ENCODE measurements around the gene CES2.
"Not testable (repeated sequence)": the region's sequence is repeated elsewhere in the genome, so short reads cannot be mapped to it uniquely, and the experiment has no call there.

The CES2 gene

DNA sequence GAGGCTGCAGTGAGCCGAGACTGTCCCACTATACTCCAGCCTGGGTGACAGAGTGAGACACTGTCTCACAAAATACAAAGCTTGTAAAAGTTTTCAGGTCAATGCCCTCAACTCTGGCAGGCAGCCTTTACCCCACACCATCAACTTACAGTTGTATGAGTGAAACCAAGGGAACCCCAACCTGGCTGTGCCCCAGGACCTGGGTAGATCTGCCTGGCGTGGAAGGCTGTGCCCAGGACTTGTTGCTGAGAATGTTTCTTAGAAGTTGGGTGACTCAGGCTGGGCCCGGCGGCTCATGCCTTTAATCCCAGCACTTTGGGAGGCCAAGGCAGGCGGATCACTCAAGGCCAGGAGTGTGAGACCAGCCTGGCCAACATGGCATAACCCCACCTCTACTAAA is 33.5 kb downstream of the CES2 start:
- Histone ChIP-seq H3K36me3 (ENCODE audit: control insufficient read depth, insufficient read depth, low read length) (no peaks in the 10 kb centered on the region; the same call in 1 of the 2 replicates), H3K27me3 (replicated peaks; ENCODE audit: control insufficient read depth, insufficient read depth, low read length) (no peaks in the 10 kb centered on the region), H3K4me3 (replicated peaks; ENCODE audit: low read depth, low read length) (no peak overlapping the region)
- DNase-seq (ENCODE audit: extremely low read depth, insufficient read length): no peak
- TF ChIP-seq CTCF (IDR thresholded peaks at IDR 0.05; ENCODE audit: insufficient read depth, low read length, poor library complexity, severe bottlenecking): no peak

DNA sequence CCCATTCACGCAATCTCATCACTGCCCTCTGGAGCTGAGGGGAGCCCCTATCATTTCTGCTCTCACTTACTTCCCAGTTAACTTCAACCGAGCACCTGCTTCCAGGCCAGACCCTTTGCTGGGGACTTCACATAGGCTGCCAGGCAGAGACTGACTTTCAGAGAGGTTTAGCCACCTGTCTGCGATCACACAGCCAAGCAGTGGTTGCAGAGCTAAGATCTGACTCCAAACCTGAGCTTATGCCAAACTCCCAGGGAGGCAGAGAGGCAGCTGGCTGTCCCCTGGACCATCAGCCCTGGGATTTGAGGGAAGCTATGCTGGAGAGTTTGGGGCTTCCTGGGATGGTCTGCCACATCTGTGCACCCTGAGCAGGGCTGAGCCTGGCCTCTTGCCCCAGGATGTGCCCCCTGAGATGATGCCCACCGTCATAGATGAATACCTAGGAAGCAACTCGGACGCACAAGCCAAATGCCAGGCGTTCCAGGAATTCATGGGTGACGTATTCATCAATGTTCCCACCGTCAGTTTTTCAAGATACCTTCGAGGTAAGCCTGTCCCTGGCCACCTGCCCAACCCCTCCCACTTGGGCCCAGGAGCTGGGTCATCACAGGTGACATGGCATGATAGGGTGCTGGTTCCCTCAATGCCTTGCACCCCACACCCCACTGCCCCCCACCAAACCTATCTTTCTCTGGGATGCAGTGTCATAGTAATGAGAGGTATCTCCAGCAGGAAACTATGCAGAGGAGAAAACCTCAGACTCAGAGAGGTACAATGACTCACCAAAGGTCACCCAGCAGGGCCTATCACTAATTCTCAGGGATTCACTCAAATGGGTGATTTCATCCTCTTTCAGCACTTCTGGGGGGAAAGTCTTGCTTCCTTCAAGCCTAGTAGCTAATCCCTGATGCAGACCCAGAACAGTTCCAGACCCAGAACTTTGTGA is 35.7 kb downstream of the CES2 start:
- no peak for TF ChIP-seq CTCF (IDR thresholded peaks at IDR 0.05; ENCODE audit: insufficient read depth, low read length, poor library complexity, severe bottlenecking)
- DNase-seq (ENCODE audit: extremely low read depth, insufficient read length): no peak
- no peaks in the 10 kb centered on the region; the same call in 1 of the 2 replicates for H3K36me3 ChIP-seq (ENCODE audit: control insufficient read depth, insufficient read depth, low read length)
- no peaks in the 10 kb centered on the region for H3K27me3 ChIP-seq (replicated peaks; ENCODE audit: control insufficient read depth, insufficient read depth, low read length)
- no peak overlapping the region for H3K4me3 ChIP-seq (replicated peaks; ENCODE audit: low read depth, low read length)

DNA sequence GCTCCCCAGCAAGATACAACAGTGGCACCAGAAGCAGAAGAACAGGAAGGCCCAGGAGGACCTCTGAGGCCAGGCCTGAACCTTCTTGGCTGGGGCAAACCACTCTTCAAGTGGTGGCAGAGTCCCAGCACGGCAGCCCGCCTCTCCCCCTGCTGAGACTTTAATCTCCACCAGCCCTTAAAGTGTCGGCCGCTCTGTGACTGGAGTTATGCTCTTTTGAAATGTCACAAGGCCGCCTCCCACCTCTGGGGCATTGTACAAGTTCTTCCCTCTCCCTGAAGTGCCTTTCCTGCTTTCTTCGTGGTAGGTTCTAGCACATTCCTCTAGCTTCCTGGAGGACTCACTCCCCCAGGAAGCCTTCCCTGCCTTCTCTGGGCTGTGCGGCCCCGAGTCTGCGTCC is 37.7 kb downstream of the CES2 start:
- Histone ChIP-seq H3K36me3 (ENCODE audit: control insufficient read depth, insufficient read depth, low read length) (no peaks in the 10 kb centered on the region), H3K4me3 (replicated peaks; ENCODE audit: low read depth, low read length) (no peak overlapping the region), H3K27me3 (replicated peaks; ENCODE audit: control insufficient read depth, insufficient read depth, low read length) (no peaks in the 10 kb centered on the region)
- TF ChIP-seq CTCF (IDR thresholded peaks at IDR 0.05; ENCODE audit: insufficient read depth, low read length, poor library complexity, severe bottlenecking): no peak
- no peak for DNase-seq (ENCODE audit: extremely low read depth, insufficient read length)

DNA sequence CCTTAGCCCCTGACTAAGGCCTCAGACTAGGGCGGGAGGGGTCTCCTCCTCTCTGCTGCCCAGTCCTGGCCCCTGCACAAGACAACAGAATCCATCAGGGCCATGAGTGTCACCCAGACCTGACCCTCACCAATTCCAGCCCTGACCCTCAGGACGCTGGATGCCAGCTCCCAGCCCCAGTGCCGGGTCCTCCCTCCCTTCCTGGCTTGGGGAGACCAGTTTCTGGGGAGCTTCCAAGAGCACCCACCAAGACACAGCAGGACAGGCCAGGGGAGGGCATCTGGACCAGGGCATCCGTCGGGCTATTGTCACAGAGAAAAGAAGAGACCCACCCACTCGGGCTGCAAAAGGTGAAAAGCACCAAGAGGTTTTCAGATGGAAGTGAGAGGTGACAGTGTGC is 38.4 kb downstream of the CES2 start:
- TF ChIP-seq CTCF (IDR thresholded peaks at IDR 0.05; ENCODE audit: insufficient read depth, low read length, poor library complexity, severe bottlenecking): no peak
- Histone ChIP-seq H3K27me3 (replicated peaks; ENCODE audit: control insufficient read depth, insufficient read depth, low read length) (no peaks in the 10 kb centered on the region), H3K4me3 (replicated peaks; ENCODE audit: low read depth, low read length) (no peak overlapping the region), H3K36me3 (ENCODE audit: control insufficient read depth, insufficient read depth, low read length) (no peaks in the 10 kb centered on the region)
- DNase-seq (ENCODE audit: extremely low read depth, insufficient read length): no peak

DNA sequence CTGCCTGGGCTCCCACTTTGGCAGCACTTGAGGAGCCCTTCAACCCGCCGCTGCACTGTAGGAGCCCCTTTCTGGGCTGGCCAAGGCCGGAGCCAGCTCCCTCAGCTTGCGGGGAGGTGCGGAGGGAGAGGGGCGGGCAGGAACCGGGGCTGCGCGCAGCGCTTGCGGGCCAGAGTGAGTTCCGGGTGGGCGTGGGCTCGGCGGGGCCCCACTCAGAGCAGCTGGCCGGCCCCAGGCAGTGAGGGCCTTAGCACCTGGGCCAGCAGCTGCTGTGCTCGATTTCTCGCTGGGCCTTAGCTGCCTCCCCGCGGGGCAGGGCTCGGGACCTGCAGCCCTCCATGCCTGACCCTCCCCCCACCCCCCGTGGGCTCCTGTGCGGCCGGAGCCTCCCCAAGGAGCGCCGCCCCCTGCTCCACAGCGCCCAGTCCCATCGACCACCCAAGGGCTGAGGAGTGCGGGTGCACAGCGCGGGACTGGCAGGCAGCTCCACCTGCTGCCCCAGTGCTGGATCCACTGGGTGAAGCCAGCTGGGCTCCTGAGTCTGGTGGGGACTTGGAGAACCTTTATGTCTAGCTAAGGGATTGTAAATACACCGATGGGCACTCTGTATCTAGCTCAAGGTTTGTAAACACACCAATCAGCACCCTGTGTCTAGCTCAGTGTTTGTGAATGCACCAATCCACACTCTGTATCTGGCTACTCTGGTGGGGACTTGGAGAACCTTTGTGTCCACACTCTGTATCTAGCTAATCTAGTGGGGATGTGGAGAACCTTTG is 39.0 kb downstream of the CES2 start:
- DNase-seq (ENCODE audit: extremely low read depth, insufficient read length); H3K36me3 ChIP-seq (ENCODE audit: control insufficient read depth, insufficient read depth, low read length); H3K27me3 ChIP-seq (replicated peaks; ENCODE audit: control insufficient read depth, insufficient read depth, low read length); H3K4me3 ChIP-seq (replicated peaks; ENCODE audit: low read depth, low read length): not testable (repeated sequence)

DNA sequence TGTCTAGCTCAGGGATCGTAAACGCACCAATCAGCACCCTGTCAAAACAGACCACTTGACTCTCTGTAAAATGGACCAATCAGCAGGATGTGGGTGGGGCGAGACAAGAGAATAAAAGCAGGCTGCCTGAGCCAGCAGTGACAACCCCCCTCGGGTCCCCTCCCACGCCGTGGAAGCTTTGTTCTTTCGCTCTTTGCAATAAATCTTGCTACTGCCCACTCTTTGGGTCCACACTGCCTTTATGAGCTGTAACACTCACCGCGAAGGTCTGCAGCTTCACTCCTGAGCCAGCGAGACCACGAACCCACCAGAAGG is 39.6 kb downstream of the CES2 start:
- not testable (repeated sequence) for H3K4me3 ChIP-seq (replicated peaks; ENCODE audit: low read depth, low read length); H3K36me3 ChIP-seq (ENCODE audit: control insufficient read depth, insufficient read depth, low read length); H3K27me3 ChIP-seq (replicated peaks; ENCODE audit: control insufficient read depth, insufficient read depth, low read length); DNase-seq (ENCODE audit: extremely low read depth, insufficient read length)
